GM23248 (cell line): Measurements from ENCODE around the gene KRTAP10-10. TPM values are rescaled to one million over a fixed set of nuclear protein-coding genes. Genes with fewer than 3 reads are reported as not detected.

Experiments used
- DNase-seq: peaks from one replicate; pipeline ENCODE4 v3.0.0-alpha.2; 2015
- H2AFZ ChIP-seq: fragments of 200-600 bp; sonication (generic); 2 replicates; pipeline ENCODE4 v1.6.1; 2016; ENCODE audit warnings: antibody characterized with exemption
- H3F3A ChIP-seq: fragments of 200-600 bp; sonication (generic); 2 replicates; pipeline ENCODE4 v1.6.1; 2016; ENCODE audit warnings: mild to moderate bottlenecking, antibody characterized with exemption, mixed run types; ENCODE audit not compliant: insufficient read depth
- H3K27ac ChIP-seq: fragments of 200-600 bp; sonication (generic); 2 replicates; pipeline ENCODE4 v1.5.1; 2016; ENCODE audit warnings: mild to moderate bottlenecking
- H3K27me3 ChIP-seq: fragments of 200-600 bp; sonication (generic); replicated peaks from 2 replicates; pipeline ENCODE4 v1.6.1; 2016; ENCODE audit warnings: mild to moderate bottlenecking; ENCODE audit not compliant: insufficient read depth
- H3K36me3 ChIP-seq: fragments of 200-600 bp; sonication (generic); 2 replicates; pipeline ENCODE4 v1.6.1; 2016; ENCODE audit warnings: low read depth, mild to moderate bottlenecking
- H3K4me1 ChIP-seq: fragments of 200-600 bp; sonication (generic); 2 replicates; pipeline ENCODE4 v1.6.1; 2016; ENCODE audit warnings: mild to moderate bottlenecking; ENCODE audit not compliant: insufficient read depth
- H3K4me2 ChIP-seq: fragments of 200-600 bp; sonication (generic); one replicate; pipeline ENCODE4 v1.6.1; 2016; ENCODE audit warnings: mild to moderate bottlenecking; ENCODE audit not compliant: unreplicated experiment
- H3K4me3 ChIP-seq: fragments of 200-600 bp; sonication (generic); 2 replicates; pipeline ENCODE4 v1.5.1; 2016; ENCODE audit warnings: mild to moderate bottlenecking
- H3K79me2 ChIP-seq: fragments of 200-600 bp; sonication (generic); 2 replicates; pipeline ENCODE4 v1.6.1; 2016; ENCODE audit warnings: mild to moderate bottlenecking; ENCODE audit not compliant: insufficient read depth
- H3K9ac ChIP-seq: fragments of 200-600 bp; sonication (generic); 2 replicates; pipeline ENCODE4 v1.6.1; 2016; ENCODE audit warnings: mild to moderate bottlenecking
- H3K9me2 ChIP-seq: fragments of 200-600 bp; sonication (generic); 2 replicates; pipeline ENCODE4 v1.6.1; 2016; ENCODE audit warnings: mixed run types, mild to moderate bottlenecking, moderate library complexity; ENCODE audit not compliant: insufficient read depth
- H3K9me3 ChIP-seq: fragments of 200-600 bp; sonication (generic); one replicate; pipeline ENCODE4 v1.6.1; 2017; ENCODE audit warnings: low read depth
- H4K20me1 ChIP-seq: fragments of 200-600 bp; sonication (generic); 2 replicates; pipeline ENCODE4 v1.6.0; 2016; ENCODE audit not compliant: insufficient read depth
- EZH2 ChIP-seq: fragments of 200-600 bp; sonication (generic); IDR thresholded peaks from 2 replicates; pipeline ENCODE4 v1.6.1; 2018; ENCODE audit warnings: antibody characterized with exemption, mild to moderate bottlenecking; ENCODE audit not compliant: insufficient read depth, poor library complexity, severe bottlenecking
- EZH2phosphoT487 ChIP-seq: fragments of 200-600 bp; sonication (generic); IDR thresholded peaks from 2 replicates; pipeline ENCODE4 v1.6.1; 2018; ENCODE audit warnings: antibody characterized with exemption, moderate library complexity, mild to moderate bottlenecking, low read depth; ENCODE audit not compliant: insufficient read depth
- WGBS, 2 experiments: methylation state at CpG; one replicate each; pipeline ENCODE4 v1.1.6; 2015 to 2017; ENCODE audit warnings: low lambda C conversion rate in 2 of 2, low coverage in 1 of 2; ENCODE audit errors: missing lambda C conversion rate in 2 of 2; 5-methylcytosine and 5-hydroxymethylcytosine counted together
- in situ Hi-C: fragments of 300-500 bp; cut with MboI; formaldehyde crosslinking; loops from 2 replicates; pipeline ENCODE4 v1.15.0; 2020
- polyA plus RNA-seq: library from polyadenylated mRNA; unstranded; fragments of >200 nt; fragmentation: Nextera tagmentation; extraction: Ambion mirVana; gene quantifications from 2 replicates; pipeline ENCODE4 v1.2.1, GENCODE V29; 2016
- total RNA-seq: library from RNA; depleted of rRNA; stranded (reverse); fragments of >200 nt; shearing (Covaris generic); gene quantifications from 2 replicates; pipeline ENCODE4 v1.2.3, GENCODE V29; 2014

Gene KRTAP10-10
- total and polyA plus RNA-seq, 2 experiments from 2014 or later = not detected

DNA sequence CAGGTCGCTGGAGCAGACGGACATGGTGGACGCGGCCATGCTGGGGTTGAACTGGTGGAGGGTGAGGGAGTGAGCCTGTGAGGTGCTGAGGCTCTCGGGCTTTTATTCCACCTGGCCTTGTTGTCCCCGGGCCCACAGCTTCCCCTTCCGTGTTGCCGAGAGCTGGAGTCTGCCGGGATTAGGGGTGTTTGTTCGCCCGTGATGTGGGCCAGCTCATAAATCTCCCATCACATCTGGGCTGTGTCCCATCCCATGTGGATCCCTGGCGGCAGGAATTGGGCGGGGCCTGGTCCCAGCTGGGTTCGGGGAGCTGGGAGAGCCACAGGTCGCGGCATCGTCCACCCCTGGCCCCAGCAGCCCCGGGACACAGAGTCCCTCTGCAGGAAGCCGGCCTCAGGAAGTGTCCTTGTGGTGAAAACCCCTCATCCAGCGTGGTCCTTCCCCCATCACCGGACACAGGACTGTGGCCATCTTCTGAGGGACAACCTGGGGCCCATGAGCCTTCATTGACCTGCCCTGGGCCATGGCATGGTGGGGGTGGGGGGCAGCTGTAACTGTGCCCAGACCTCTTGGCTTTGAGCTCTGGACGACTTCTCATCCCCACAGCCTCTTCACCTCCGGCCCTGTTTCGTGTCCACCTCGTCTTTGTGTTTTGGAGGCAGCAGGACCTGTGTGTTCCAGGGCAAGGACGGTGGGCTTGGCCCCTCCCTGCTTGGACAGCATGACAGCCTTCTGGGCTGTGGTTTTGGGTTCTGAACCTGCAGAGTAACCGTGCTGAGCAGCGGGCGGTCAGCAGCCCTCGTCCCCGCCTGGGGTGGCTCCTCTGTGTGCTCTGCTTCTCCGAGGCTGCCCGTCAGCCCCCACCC is 44.5 kb upstream of the KRTAP10-10 start, which contains the start of gene KRTAP10-6:
TSS of gene KRTAP10-6 (minus strand) at position 60 of the 866 bp plus-strand sequence. CDS start at position 39, 21 bp downstream.
- in situ Hi-C loops = loop anchor here (25.0 kb wide), 1 partner anchor 530 kb away; no protein-coding TSS in a partner anchor
- TF ChIP-seq EZH2 (no peak), EZH2phosphoT487 (no peak)
- no peaks in the 10 kb centered on the region for H3K4me1 ChIP-seq
- H3K36me3 ChIP-seq = no peaks in the 10 kb centered on the region
- H3K9me2 ChIP-seq = no peaks in the 10 kb centered on the region
- 29% methylated on average over 32 to 33 of the region's 33 CpGs for WGBS, 2 experiments
- H3K9ac ChIP-seq = no peak within 1 kb of the TSS
- H3K27ac ChIP-seq = no peak within 1 kb of the TSS
- no peaks in the 10 kb centered on the region for H3K9me3 ChIP-seq
- no peaks in the 10 kb centered on the region for H3F3A ChIP-seq
- no peaks in the 10 kb centered on the region for H4K20me1 ChIP-seq
- no peak within 1 kb of the TSS for H3K4me2 ChIP-seq
- DNase-seq = no peak
- H2AFZ ChIP-seq = no peak within 1 kb of the TSS
- peaks cover 3% of the 10 kb centered on the region for H3K27me3 ChIP-seq
- no peak within 1 kb of the TSS for H3K4me3 ChIP-seq
- no peaks in the 10 kb centered on the region for H3K79me2 ChIP-seq

DNA sequence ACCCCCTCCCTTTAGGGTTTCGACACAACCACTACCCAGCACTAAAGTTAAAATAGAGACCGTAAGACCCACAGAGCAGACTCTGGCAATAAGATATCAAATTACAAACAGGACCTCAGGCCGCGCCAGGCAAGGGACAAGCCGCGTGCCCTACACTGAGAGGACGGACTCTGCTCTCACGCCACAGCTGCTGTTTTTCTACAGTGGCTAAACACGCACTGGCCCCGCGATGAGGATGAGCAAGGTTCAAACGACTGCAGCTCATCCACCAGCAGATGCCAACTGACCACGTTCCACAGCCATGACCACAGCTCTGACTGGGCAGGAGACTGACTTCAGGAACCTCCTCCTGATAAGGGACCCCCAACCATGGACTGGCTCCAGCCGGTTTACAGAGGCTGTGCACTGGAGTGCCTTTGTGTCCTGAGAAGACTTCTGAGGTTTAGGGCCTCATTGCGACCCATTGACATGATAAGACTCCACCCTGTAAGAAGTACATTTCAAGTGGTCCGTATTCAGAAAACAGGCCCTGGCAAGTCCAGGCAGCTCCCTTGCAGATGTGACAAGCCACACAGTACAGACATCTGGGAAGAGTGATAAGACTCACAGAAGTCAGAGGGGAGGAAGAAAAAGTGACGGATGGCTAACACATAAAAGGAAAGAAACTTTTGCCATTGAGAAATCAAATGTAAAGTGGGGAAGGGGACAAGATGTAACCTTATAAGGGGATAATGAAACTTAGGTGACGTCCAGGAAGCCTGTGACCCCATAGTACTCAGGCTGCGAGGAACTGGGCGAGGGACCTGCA is 43.4 kb upstream of the KRTAP10-10 start:
- TF ChIP-seq EZH2phosphoT487 (no peak), EZH2 (no peak)
- Histone ChIP-seq H3K9me3 (no peaks in the 10 kb centered on the region), H3K4me3 (no peak overlapping the region), H3K27ac (no peak overlapping the region), H3F3A (no peaks in the 10 kb centered on the region), H2AFZ (no peak overlapping the region), H3K9ac (no peak overlapping the region), H3K79me2 (no peaks in the 10 kb centered on the region), H3K4me1 (no peaks in the 10 kb centered on the region), H3K4me2 (no peak overlapping the region), H3K27me3 (peaks cover 12% of the 10 kb centered on the region), H3K9me2 (no peaks in the 10 kb centered on the region), H3K36me3 (no peaks in the 10 kb centered on the region), H4K20me1 (no peaks in the 10 kb centered on the region)
- no peak for DNase-seq
- WGBS, 2 experiments = 51 to 52% methylated on average over 20 of the region's 20 CpGs
- in situ Hi-C loops = loop anchor here (25.0 kb wide), 1 partner anchor 532 kb away; no protein-coding TSS in a partner anchor

DNA sequence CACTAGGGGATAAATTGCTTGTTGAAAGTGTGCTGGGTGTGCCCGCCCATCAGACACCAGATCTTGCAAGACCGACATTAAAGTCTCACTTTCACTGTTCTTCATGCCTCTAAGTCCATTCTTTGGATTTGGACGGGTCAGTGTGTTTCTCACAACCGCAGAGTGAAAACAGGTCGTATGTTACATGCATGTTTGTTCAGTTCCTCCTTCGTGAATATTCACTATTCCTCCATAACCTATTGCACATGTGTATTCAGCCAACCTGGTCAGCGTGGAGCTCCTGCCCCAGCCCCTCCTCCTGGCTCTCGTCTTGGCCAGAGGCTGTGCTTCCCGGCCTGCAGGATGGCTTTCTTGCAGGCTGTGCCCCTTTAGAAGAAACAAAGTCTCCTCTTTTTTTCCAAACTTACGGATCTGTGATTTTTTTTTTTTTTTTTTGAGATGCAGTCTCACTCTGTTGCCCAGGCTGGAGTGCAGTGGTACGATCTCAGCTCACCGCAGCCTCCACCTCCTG is 42.7 kb upstream of the KRTAP10-10 start:
- Histone ChIP-seq H3K79me2 (no peaks in the 10 kb centered on the region), H3K4me1 (no peaks in the 10 kb centered on the region), H4K20me1 (no peaks in the 10 kb centered on the region), H3K4me2 (no peak overlapping the region), H3K4me3 (no peak overlapping the region), H3K9me3 (no peaks in the 10 kb centered on the region), H3K9ac (no peak overlapping the region), H3K27ac (no peak overlapping the region), H3K36me3 (no peaks in the 10 kb centered on the region), H3K27me3 (peaks cover 15% of the 10 kb centered on the region), H3K9me2 (no peaks in the 10 kb centered on the region), H2AFZ (no peak overlapping the region), H3F3A (no peaks in the 10 kb centered on the region)
- no peak for TF ChIP-seq EZH2
- no peak for TF ChIP-seq EZH2phosphoT487
- no peak for DNase-seq
- 41 to 45% methylated on average over 12 of the region's 12 CpGs for WGBS, 2 experiments
- in situ Hi-C loops = loop anchor here (25.0 kb wide), 1 partner anchor 532 kb away; no protein-coding TSS in a partner anchor

DNA sequence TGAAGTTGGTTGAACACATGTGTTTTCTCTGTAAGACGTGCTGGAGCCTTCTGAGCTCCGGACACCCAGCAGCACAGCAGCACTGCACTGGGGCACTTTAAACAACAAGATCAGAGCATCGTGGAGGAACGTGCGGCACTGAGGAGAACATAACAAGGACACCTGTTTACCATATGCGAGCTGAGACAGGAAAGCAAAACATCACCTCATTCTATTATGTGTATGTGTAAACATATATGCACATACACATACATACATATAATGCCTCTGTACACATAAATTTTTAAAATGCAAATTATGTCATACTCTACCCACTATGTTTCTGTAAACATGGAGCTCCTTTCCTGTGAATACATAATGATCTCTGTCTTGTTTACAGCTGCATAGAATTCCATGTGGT is 41.6 kb upstream of the KRTAP10-10 start:
- Histone ChIP-seq H2AFZ (no peak overlapping the region), H3K36me3 (no peaks in the 10 kb centered on the region), H3K9me2 (no peaks in the 10 kb centered on the region), H3K27ac (no peak overlapping the region), H3K4me1 (no peaks in the 10 kb centered on the region), H3K4me2 (no peak overlapping the region), H3K9me3 (no peaks in the 10 kb centered on the region), H4K20me1 (no peaks in the 10 kb centered on the region), H3F3A (no peaks in the 10 kb centered on the region), H3K27me3 (peaks cover 15% of the 10 kb centered on the region), H3K9ac (no peak overlapping the region), H3K79me2 (no peaks in the 10 kb centered on the region), H3K4me3 (no peak overlapping the region)
- no peak for DNase-seq
- in situ Hi-C loops = loop anchor here (25.0 kb wide), 1 partner anchor 533 kb away; no protein-coding TSS in a partner anchor
- WGBS, 2 experiments = 14 to 18% methylated on average over 6 of the region's 6 CpGs
- TF ChIP-seq EZH2 (no peak), EZH2phosphoT487 (no peak)
